K562 treated with DMSO at 1 percent for 48 hours (cell line): ENCODE results near the gene GPR3. TPM values are rescaled to one million over a fixed set of nuclear protein-coding genes. Genes with fewer than 3 reads are reported as not detected.

Experiments
- total RNA-seq: library from RNA; unstranded; fragments of 300-600 nt; gene quantifications from 2 replicates; pipeline ENCODE4 v1.2.3, GENCODE V29; 2022; ENCODE audit warnings: low replicate concordance; ENCODE audit errors: extremely low read depth

GPR3 gene
- not detected in 2 replicates for total RNA-seq

DNA sequence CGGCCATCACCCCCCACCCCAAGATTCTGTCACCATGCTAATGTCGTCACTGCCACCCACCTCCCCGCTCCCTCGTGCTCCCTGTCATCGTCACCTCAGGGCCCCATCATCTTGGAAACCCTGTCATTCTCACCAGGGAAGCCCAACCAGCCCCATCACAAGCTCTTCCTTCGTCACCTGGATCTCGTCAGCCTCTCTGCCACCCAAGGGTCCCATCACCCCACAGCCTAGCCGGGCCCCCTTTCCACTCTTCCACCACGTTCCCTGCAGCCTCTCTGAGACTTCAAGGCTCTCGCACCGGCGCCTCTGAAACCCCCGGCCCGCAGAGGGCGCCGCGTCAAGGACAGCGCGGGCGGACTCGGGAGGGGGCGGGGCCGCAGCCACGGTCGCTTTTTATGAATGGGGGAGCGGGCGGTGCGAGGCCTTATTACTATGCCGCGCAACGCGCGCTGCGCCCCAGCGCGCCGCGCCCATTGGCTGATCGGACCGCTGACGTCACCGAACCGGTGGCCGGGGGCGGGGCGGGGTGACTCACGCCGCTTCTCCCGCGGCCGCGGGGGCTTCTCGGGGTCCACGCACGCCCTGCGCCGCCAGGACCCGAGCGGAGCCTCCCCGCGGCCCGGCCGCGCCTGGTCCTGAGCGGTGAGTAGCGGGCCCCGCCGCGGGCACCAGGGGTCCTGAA lies at the start of gene GPR3:
Gene GPR3, plus strand, starts transcription at position 527 of the 682 bp plus-strand sequence. CDS start 1,177 bp downstream, outside the sequence.

DNA sequence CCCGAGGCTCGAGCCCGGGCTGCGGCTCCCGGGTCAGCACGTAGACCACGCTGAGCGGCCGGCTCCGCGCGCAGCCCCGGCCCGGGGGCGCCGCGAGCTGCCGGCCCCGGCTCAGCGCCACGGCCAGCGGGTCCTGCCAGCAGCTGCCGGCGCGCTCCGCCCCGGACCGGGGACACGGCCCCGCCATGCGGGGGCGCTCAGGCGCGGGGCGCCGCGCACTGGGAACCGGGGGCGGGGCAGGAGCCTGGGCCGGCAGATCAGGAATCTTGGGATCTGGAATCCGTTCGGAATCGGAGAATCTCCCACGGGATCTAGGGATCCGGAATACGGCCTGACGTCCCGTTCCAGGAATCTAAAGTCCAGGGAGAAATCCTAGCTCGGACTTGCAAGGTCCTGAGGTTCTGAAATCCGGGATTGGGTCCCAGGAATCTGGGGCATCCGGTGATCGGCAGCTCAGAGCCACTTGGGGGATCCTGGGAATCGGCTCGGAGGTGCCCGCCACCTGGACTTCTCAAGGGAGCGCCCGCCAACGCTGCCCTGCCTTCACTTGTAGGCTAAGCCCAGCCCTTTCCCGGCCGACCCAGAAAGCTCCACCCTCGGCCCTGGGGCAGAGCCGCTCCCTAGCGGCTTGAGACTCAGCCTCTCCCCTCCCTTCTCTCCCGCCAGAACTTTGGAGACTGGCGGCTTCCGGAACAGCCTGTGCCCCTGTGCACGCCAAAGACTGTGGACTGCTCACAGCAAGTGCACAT lies 25.8 kb upstream of the GPR3 start, which contains the start of gene MAP3K6:
Gene MAP3K6, minus strand, starts transcription at position 551 of the 749 bp plus-strand sequence. Its CDS starts 364 bp downstream, at position 187.

DNA sequence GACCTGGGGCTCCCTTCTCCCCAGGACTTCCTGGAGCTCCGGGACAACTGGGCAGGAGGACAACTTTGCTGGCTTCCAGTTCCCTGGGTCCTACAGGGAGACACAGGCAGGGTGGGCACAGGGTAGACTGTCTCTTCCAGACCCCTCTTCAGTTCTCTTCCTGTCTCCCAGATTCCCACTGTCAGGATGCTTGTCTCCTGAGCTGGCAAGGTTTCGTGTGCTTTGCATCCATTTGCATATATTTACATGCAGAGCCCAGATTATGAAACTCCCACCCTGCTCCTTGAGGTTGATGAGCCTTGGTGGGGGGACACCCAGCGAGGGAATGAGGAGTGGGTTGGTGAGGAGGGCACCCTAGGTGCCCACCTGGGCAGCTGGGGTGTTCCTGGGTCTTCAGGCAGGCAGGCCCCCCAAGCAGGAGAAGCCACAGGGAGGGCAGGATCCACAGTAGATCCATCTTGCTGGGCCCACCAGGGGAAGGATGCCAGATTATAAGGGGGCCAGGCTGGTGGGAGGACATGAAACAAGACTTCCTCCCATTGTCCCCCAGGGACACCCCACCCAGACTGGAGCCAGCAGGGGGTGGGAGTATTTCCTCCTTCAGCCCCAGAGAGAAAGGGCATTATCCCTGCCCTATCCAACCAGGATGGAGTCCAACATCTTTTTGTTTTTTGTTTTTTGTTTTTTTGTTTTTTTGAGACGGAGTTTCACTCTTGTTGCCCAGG lies 17.9 kb upstream of the GPR3 start, which contains the start of gene FCN3:
Gene FCN3, minus strand, starts transcription at position 463 of the 725 bp plus-strand sequence. Its CDS starts 6 bp downstream, at position 457.

DNA sequence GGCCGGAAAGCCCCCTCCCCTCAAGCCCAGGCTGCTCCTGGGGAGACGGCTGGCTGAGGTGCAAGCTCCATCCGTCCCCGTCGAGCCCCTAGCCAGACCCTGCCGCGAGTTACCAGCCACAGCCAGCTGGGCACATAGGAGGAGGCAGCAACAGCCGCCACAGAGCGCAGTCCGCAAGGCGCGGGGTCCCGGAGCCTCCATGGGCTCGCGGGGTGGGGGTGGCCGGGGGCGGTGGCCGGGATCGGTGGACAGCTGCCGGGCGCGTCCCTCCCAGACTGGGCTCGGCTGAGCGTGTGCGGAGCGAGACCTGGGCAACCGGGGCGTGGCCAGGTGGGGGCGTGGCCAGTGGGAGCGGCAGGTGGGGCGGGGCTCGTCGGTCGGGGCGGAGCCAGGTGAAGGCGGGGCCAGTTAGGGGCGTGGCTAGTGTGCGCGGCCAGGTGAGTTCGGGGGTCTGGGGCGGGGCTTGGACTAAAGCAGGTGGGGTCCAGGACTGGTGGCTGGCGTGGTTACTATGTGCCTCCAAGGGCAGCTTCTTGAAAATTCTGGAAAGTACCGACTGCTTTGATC lies 9.3 kb upstream of the GPR3 start, which contains the start of gene CD164L2:
Gene CD164L2, minus strand, starts transcription at position 295 of the 567 bp plus-strand sequence. Its CDS starts 94 bp downstream, at position 201.

Other genes starting within 250 kb of the GPR3 start
- not detected in 2 replicates for gene SLC9A1, start 237.5 kb upstream of the GPR3 start, total RNA-seq
- gene WDTC1, start 158.0 kb upstream of the GPR3 start, total RNA-seq = not detected in 2 replicates
- not detected in 2 replicates for gene TMEM222, start 70.5 kb upstream of the GPR3 start, total RNA-seq
- not detected in 2 replicates for gene SYTL1, start 50.6 kb upstream of the GPR3 start, total RNA-seq
- not detected in 2 replicates for gene MAP3K6, start 25.7 kb upstream of the GPR3 start, total RNA-seq
- not detected in 2 replicates for gene FCN3, start 17.8 kb upstream of the GPR3 start, total RNA-seq
- not detected in 2 replicates for gene CD164L2, start 9.3 kb upstream of the GPR3 start, total RNA-seq
- gene WASF2, start 97.5 kb downstream of the GPR3 start, total RNA-seq = not detected in 2 replicates
- gene AHDC1, start 211.5 kb downstream of the GPR3 start, total RNA-seq = not detected in 2 replicates
- gene FGR, start 242.6 kb downstream of the GPR3 start, total RNA-seq = not detected in 2 replicates